Calu3 (cell line): ENCODE measurements around the gene KIAA0930. TPM values are rescaled to one million over a fixed set of nuclear protein-coding genes. Genes with fewer than 3 reads are reported as not detected.

ENCODE experiments used
- BruUV-seq: library from RNA; stranded (reverse); fragments of 400-500 nt; replicated peaks from 2 replicates; lab custom pipeline; 2021; lab: Mats Ljungman, UMichigan
- CTCF ChIA-PET: fragments of 300-600 bp; sonication (Branson Sonifier 250); formaldehyde crosslinking; loops from one replicate; lab custom pipeline; 2022; ENCODE audit warnings: antibody characterized with exemption; lab: Charles Lee
- DNase-seq: peaks from one replicate; pipeline ENCODE4 v3.0.0; 2022
- H3K27ac Mint-ChIP-seq: one replicate; pipeline ENCODE4 v1.8.0; 2022; ENCODE audit warnings: mixed read lengths; ENCODE audit not compliant: unreplicated experiment
- H3K27me3 Mint-ChIP-seq: one replicate; pipeline ENCODE4 v1.8.0; 2022; ENCODE audit warnings: mixed read lengths; ENCODE audit not compliant: unreplicated experiment
- H3K36me3 Mint-ChIP-seq: one replicate; pipeline ENCODE4 v1.8.0; 2022; ENCODE audit warnings: mild to moderate bottlenecking, moderate library complexity, mixed read lengths; ENCODE audit not compliant: insufficient read depth, unreplicated experiment
- H3K4me1 Mint-ChIP-seq: one replicate; pipeline ENCODE4 v1.8.0; 2022; ENCODE audit warnings: mild to moderate bottlenecking, low read depth, mixed read lengths; ENCODE audit not compliant: unreplicated experiment
- H3K4me3 Mint-ChIP-seq: one replicate; pipeline ENCODE4 v1.8.0; 2022; ENCODE audit warnings: mild to moderate bottlenecking, low read depth, moderate library complexity, mixed read lengths; ENCODE audit not compliant: unreplicated experiment
- H3K9me3 Mint-ChIP-seq: one replicate; pipeline ENCODE4 v1.8.0; 2022; ENCODE audit warnings: low read depth, mixed read lengths; ENCODE audit not compliant: unreplicated experiment
- intact Hi-C: fragments of 100-400 bp; cut with micrococcal nuclease; formaldehyde crosslinking; loops from one replicate; pipeline ENCODE4 v1.10.0; 2022; ENCODE audit not compliant: unreplicated experiment
- total RNA-seq: library from RNA; stranded (reverse); gene quantifications from 2 replicates; pipeline ENCODE4 v1.2.3, GENCODE V29; 2022
- TF ChIP-seq, protein P1 (sequence below): fragments of 200-600 bp; IDR thresholded peaks from one replicate; pipeline ENCODE4 v1.8.0; 2022; ENCODE audit warnings: antibody characterized with exemption; ENCODE audit not compliant: unreplicated experiment

KIAA0930 gene
- total RNA-seq, 1 experiment from 2014 or later: 56.8 TPM

DNA sequence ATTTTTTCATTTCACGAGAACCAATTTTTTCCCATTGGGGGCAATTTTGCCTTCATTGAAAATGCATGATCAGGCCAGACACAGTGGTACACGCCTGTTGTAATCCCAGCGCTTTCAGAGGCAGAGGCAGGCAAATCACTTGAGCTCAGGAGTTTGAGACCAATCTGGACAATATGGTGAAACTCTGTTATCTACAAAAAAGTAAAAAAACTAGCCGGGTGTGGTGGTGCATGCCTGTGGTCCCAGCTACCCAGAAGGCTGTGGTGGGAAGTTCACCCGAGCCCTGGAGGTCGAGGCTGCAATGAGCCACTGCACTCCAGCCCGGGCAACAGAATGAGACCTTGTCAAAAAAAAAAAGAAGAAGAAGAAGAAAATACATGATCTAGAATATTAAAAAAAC lies 24.8 kb upstream of the KIAA0930 start:
- CTCF ChIA-PET: interaction anchor here (0.6 kb wide), 1 partner anchor 106 kb away, joined by 3 read pairs; no protein-coding TSS in a partner anchor
- intact Hi-C loops: loop anchor here (5.0 kb wide), 1 partner anchor 287 kb away; no protein-coding TSS in a partner anchor

DNA sequence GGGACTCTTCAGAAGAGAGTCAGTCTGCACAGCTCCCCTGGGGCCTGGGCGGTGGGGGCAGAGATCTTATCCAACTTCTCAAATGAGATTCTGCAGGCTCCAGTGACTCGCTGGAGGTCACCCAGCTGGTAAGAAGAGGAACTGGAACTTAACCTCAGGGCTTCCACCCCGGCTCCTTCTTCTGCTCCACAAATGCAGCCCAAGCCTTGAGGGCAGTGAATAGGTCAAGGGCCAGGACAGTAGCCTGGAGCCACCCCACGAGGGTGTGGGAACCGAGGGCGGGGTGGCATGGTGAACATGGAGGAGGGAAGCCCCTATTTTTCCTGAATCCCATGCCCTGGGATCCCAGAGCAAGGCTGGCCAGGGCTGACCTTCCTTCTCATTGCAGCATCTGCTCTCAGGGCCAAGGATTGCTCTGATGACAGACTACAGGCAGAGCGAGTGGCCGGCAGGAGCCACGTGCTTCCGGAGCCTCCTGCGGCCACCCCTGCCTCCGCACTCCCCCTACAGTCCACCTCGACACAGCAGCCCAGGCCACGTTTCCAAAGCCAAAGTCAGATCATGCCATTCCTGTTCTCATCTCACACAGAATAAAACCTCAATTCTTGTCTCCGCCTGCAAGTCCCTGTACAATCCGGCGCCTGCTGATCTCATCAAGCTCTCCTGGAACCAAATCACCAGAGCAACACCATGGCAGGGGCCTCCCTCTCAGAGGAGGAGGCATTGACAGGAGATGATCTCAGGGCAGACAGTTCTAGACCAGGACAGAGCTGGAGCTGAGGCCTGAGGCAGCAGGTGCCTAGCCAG lies 23.0 kb upstream of the KIAA0930 start:
- DNase-seq: peak; percentile 81
- Mint-ChIP-seq H3K36me3 (peaks cover 8% of the 10 kb centered on the region), H3K9me3 (no peaks in the 10 kb centered on the region), H3K27me3 (no peaks in the 10 kb centered on the region), H3K4me1 (peaks cover 10% of the 10 kb centered on the region), H3K27ac (peak overlapping the region; percentile 32), H3K4me3 (no peak overlapping the region)
- intact Hi-C loops: no loop called here
- BruUV-seq: no TSS peak
- CTCF ChIA-PET: interaction anchor here (0.5 to 1.2 kb wide), 5 partner anchors 17 to 54 kb away, joined by 3 to 5 read pairs (median 4); no protein-coding TSS in a partner anchor
- TF ChIP-seq, protein P1, sequence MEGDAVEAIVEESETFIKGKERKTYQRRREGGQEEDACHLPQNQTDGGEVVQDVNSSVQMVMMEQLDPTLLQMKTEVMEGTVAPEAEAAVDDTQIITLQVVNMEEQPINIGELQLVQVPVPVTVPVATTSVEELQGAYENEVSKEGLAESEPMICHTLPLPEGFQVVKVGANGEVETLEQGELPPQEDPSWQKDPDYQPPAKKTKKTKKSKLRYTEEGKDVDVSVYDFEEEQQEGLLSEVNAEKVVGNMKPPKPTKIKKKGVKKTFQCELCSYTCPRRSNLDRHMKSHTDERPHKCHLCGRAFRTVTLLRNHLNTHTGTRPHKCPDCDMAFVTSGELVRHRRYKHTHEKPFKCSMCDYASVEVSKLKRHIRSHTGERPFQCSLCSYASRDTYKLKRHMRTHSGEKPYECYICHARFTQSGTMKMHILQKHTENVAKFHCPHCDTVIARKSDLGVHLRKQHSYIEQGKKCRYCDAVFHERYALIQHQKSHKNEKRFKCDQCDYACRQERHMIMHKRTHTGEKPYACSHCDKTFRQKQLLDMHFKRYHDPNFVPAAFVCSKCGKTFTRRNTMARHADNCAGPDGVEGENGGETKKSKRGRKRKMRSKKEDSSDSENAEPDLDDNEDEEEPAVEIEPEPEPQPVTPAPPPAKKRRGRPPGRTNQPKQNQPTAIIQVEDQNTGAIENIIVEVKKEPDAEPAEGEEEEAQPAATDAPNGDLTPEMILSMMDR: peak; percentile 77

More for the DNA sequence above, 24.8 kb upstream of the KIAA0930 start:
- no TSS peak for BruUV-seq
- H3K27me3 Mint-ChIP-seq: no peaks in the 10 kb centered on the region
- TF ChIP-seq, protein P1: no peak
- no peak for DNase-seq
- H3K4me3 Mint-ChIP-seq: no peak overlapping the region
- H3K4me1 Mint-ChIP-seq: peaks cover 10% of the 10 kb centered on the region
- no peak overlapping the region for H3K27ac Mint-ChIP-seq
- H3K9me3 Mint-ChIP-seq: no peaks in the 10 kb centered on the region
- peaks cover 19% of the 10 kb centered on the region for H3K36me3 Mint-ChIP-seq

DNA sequence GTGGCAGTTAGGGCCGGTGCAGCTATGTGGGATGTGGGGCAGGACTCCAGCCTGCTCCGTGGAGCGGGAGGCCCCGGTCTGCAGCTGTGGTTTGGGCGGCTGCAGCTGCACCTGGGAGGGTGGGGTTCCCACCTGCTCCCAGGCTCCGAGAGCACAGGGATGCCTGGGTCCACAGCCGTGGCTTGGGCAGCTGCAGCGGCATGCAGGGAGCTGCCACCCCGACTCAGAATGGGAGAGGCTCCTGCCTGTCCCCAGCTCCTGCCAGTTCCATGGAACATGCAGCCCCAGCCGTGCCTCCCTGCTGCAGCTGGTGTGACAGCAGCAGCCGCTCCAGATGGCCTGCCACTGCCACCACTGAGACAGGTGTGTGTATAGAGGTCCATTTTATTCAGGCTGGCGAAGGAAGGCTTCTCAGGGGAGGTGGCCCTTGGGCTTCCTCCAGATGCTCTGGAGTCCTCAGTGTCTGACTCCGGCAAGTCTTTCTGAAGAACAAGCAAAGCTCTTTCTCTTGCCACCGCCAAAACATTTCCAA lies 22.3 kb upstream of the KIAA0930 start:
- Mint-ChIP-seq H3K27ac (no peak overlapping the region), H3K27me3 (no peaks in the 10 kb centered on the region)
- no peak for DNase-seq

DNA sequence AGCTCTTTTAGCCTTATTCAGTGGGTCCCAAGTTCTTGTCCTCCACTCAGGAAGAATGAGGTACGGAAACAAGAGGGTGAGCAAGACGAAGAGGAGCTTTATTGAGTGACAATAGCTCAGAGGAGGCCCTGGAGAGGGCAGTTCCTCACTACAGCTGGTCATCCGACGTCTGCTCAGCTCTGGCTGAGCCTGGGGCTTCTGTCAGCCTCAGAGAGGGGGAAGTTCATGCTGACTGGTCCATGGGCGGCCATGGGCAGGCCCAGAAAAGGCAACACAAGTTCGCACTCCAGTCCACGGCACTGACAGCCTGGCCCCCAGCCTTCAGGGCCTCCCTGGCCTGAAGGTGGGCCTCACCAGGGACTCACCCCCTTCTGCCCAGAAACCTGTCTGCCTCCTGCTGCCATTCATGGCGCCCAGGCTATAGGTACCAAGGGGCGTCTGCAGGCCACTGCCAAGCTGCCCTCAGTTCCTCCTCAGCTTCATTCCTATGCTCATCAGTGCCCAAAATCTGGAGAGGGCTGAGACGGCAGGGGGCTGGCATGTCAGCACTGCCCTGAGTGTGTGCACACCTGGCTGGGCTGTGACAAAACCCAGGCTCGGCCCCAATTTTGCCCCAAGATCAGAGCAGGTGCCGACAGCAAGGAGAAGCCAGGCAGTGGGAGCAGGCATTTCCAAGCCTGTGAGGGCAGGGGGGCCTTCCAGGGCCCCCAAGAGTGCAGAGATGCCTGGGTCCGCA lies 21.7 kb upstream of the KIAA0930 start:
- DNase-seq: no peak
- TF ChIP-seq, protein P1: no peak
- Mint-ChIP-seq H3K27ac (no peak overlapping the region), H3K4me1 (peaks cover 10% of the 10 kb centered on the region), H3K9me3 (no peaks in the 10 kb centered on the region), H3K27me3 (no peaks in the 10 kb centered on the region), H3K4me3 (no peak overlapping the region), H3K36me3 (no peaks in the 10 kb centered on the region)
- no TSS peak for BruUV-seq
- CTCF ChIA-PET: interaction anchor here (0.6 to 1.4 kb wide), 4 partner anchors 10 to 102 kb away, joined by 3 to 4 read pairs (median 4); no protein-coding TSS in a partner anchor
- intact Hi-C loops: no loop called here

More for the DNA sequence above, 22.3 kb upstream of the KIAA0930 start:
- Mint-ChIP-seq H3K9me3 (no peaks in the 10 kb centered on the region), H3K4me1 (peaks cover 10% of the 10 kb centered on the region), H3K36me3 (peaks cover under 1% of the 10 kb centered on the region), H3K4me3 (no peak overlapping the region)
- CTCF ChIA-PET: interaction anchor here (0.9 to 1.4 kb wide), 2 partner anchors 9 to 17 kb away, joined by 4 read pairs; no protein-coding TSS in a partner anchor
- TF ChIP-seq, protein P1: no peak
- no TSS peak for BruUV-seq
- intact Hi-C loops: no loop called here
